SH-SY5Y (cell line): ENCODE results near the gene KLHL35.

ENCODE experiments used
- GATA2 ChIP-seq: IDR thresholded peaks from 2 replicates; pipeline ENCODE4 v1.6.1; 2011; ENCODE audit warnings: mild to moderate bottlenecking, low read depth, low read length
- GATA3 ChIP-seq: IDR thresholded peaks from 2 replicates; pipeline ENCODE4 v1.6.1; 2011; ENCODE audit warnings: low read depth, mild to moderate bottlenecking, low read length, moderate library complexity

KLHL35 gene

DNA sequence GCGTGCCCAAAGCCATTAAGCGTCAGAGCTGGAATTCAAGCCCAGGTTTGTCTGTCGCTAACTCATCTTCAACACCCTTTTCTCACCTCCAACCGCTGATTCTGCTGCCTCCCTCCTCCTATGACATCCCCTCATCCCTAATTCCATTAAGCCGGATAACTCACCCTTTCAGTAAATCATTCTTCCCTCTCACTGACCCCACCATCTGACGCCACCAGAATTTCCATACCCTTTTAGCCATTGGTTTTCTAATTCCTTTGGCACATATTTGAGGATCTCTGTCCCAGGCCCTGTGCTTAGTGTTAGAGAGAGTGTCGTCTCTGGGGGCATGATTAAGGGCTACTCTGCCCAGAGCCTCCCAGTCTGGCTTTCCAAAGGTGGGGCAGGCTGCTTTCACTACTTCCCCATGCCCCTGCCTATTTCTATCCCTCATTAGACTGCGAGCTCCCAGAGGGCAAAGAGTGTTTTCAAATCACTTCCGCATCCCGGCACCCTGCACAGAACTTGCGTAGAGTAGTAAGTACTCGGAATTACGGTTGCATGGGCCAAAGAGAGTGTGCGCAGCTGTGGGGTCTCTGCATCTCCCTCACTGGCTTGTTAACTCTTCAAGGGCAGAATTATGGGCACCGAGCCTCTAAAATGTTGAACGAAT lies 3.9 kb downstream of the KLHL35 start:
- TF ChIP-seq GATA3 (no peak), GATA2 (no peak)

DNA sequence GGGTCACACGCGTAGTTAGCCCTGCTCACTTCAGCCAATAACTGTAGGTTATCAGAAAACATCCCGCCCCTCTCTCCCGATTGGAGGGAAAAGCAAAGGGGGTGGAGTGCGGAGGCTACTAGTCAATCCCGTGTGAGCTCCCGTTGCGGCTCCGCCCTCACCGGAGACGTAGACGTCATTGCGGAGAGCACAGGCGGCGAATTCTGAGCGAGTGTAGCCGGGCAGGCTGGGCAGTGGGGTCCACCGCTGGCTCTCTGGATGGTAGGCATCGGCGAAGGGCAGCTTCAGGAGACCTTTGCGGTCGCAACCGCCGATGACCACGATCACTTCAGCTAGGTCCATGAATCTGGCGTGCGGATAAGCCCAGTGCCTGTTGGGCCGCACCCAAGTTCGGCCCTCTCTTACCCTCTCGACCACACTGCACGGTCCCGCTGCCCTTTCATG lies 4.7 kb downstream of the KLHL35 start:
- no peak for TF ChIP-seq GATA3
- no peak for TF ChIP-seq GATA2

DNA sequence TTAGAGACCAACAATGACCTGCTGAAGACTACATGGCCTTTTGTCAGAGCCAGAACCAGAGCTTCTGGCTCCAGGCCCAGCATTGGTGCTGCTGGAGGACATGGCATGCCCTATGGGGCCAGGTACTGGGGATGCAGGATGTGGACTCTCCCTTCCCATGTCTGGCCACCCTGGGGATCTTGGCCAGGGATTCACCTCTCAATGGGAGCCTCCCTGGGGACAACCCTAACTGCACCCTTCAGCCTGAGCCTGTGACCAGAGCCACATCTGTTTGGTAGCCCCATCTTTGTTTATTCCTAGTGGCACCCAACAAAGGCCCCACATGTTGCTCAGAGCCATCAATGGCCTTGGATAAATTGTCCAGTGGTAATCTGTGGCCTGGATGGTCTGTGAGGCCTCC lies 5.8 kb downstream of the KLHL35 start:
- no peak for TF ChIP-seq GATA2
- TF ChIP-seq GATA3: no peak

DNA sequence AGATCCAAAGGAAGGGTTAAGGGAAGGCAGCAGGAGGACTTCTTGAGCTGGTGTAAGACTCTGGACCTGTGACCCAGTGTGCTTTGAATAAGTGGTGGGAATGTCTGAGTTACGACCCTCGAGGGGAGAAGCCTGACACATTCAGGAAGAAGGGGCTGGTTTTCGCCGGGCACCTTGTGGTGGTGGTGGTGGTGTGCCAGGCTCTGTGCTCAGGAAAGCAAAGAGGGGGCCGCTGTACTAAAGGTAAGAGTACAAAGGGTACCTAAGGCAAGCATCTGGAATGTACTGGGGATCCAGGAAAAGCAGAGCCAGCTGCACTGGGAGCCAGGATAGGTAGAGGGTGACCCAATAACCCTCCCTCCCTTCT lies 6.3 kb downstream of the KLHL35 start:
- no peak for TF ChIP-seq GATA3
- TF ChIP-seq GATA2: no peak

DNA sequence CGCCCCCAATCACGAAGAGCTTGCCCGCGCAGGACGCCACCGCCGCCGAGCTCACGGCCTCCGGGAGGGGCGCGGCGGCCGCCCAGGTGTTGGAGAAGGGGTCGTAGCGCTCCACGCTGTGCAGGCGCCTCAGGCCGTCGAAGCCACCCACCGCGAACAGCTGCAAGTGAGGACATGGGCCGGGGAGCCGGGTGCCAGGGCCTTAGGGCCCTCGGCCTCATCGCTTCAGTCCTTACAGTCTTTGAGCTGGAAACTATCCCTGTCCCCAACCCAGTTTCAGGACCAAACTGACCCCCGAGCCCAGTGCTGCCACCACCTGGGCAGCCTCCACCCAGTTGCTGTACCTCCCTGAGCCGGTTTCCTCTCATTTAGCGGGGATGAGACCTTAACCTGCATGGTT lies 7.6 kb downstream of the KLHL35 start:
- TF ChIP-seq GATA3 (no peak), GATA2 (no peak)

DNA sequence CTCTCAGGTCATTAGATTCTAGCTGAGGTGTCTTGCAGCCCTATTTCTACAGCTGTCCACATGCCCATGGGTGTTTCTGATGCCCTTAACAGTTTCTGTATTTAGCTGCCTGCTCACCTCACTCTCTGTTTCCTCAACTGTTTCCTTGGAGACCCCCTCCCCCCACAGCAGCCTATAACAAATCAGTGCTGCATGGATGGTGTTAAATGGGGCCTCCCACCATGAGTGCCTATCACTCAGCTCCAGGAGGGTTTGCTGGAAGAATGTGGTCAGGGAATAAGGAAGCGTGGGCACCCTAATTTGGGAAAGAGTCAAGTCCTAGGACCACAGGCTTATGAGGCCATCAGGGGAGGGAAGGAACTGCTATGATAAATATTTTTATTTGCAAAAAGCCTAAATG lies 8.6 kb downstream of the KLHL35 start:
- TF ChIP-seq GATA2 (no peak), GATA3 (no peak)

DNA sequence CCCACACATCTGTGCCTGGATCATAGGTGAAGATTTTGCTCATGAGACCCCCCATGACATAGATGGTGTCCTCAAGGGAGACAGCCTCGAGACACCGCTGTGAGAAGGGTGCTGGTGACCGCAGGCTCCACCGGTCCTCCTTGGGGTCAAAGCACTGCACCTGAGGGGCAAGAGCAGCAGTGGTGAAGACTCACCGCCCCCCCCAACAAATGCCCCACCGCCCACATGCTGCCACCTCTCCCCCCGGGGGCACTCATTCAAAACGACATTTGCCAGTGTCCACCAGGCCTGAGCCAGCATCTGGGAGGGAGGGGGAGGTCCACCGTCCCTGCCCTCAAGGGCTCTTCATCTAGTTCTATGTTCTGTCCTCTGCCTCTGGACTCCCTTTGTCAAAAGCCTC lies 9.3 kb downstream of the KLHL35 start:
- TF ChIP-seq GATA3: no peak
- TF ChIP-seq GATA2: no peak

DNA sequence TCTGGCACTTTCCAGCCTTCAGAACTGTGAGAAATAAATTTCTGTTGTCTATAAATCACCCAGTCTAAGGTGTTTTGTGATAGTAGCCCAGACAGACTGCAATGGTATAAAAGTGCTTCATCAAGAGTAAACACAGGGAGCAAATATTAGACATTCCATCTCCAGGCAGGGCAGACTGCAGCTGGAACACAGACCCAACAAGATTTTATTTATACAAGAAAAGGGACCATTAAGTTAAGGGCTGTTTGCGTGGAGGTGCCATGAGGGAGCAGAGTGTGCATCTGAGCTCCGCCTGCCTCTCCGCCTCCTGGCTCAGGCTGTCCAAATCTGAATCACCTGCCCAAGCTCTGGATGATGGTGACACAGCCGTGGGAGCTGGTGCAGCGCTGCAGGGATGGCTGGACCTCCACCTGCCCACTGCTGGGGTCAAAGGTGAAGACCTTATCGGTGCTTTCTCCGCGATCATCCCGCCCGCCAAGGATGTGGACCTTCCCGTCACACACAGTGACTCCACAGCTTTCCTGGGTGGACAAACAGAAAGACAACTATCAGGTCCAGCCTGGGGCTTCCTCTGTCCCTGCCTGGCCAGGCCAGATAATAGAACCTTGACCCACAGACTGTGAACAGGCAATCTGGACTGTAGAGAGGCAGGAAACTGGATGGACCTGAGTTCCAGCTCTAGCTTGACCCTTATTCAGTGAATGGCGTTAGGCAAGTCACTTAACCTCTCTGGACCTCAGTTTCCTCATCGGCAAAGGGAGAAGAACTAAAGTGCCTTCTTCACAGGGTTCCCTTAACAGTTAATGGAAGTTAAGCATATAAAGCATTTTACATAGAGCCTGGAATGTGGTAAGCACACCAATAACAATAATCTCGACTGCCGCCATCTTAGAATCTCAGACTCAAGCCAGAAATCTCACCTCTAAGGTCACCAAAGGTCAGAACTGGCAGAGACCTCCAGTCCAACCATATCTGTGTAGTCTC lies 10.5 kb downstream of the KLHL35 start:
- TF ChIP-seq GATA3 (no peak), GATA2 (no peak)

DNA sequence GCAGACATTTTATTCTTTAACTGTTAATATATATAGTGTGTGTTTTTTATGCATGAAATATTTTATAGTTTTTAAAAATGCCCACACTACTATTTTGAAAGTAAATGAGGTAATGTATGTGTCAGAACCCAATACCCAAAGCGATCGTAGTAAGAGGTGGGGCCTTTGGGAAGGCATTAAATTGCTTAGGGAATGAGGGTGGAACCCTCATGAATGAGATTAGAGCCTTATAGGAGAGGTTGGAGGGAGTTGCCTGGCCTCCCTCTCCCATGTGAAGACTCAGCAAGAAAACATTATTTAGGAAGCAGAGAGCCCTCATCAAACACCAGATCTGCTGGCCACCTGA lies 11.1 kb downstream of the KLHL35 start:
- TF ChIP-seq GATA3: no peak
- no peak for TF ChIP-seq GATA2

DNA sequence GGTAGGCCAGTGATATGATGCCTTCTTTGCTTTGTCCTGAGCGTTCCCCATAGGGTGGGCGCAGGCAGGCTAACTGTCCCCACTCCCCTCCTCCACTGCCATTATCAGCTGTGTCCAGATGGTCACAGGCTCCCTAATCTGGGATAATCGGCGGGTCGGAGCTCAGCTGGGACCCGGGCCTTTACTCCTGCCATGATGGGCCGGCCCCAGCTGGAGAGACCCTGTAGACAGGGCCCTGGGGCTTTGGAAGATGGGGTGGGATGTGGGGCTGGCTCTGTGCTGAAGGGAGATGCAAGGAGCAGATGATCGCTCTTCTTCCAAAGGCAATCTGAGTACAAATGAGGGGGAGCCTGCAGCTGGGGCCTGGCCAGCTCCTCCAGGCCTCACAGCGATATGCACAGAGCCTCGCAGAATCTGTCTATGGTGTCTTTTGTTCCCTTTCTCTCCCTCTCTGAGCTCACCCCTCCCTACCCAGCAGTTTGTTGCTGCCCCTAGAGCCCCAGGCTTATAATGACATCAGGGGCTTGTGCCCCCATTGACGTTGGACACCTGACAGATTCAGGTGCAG lies 11.9 kb downstream of the KLHL35 start:
- TF ChIP-seq GATA3: no peak
- TF ChIP-seq GATA2: peak; percentile 26; the same call in 1 of the 2 replicates

DNA sequence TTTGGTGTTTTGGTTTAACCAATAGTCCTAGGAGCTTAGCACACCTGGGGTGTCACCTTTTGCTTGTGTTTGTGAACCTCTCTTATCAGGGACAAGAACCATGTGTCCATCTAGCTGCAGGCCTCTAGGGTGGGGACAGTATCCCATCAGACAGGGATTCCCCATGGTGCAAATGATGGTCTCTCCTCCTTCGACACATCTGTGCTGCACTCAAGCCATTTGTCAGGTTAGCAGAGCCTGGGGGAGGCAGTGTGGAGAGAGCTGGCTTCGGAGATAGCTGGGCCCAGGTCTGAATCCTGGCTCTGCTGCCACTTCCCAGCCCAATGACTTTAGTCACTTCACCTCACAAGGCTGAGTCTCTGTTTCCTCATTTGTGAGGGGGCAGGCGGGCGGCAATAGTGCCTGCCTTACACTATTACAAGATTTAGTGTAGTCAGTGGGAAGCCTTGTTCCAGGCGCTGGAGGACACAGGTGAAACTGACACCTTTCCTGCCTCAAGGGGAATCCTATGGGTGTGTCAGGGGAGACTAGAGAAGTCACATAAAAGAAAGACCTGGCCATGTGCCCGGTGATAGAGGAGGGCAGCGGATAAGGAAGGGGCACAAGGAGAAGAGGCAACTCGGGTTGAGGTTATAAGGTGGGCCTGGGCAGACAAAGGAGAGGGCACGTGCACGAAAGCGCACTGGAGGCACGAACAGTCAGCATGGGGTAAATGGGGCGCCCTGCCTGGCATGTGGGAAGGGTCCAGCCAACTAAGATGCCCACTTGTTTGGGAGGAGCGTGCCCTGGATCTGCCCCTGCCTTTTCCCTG lies 12.6 kb downstream of the KLHL35 start:
- TF ChIP-seq GATA3: no peak
- no peak for TF ChIP-seq GATA2

DNA sequence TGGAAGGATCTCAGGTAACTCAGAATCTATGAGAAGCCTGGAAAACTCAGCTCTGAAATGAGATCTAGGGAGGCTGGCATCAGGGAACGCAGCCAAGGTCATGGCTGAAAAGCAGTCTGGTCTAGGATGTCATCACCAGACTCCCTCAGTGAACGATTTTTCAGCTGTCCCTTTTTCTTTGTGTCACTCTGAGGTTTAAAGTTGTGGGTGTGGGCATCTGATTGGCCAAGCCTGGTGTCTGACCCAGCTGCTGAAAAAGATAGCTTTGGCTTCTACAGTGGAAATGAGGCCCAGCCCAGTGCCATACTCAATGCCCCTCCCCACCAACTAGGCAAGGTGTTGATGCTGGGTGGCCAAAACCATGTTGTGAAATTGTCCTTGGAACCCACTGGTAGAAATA lies 19.1 kb downstream of the KLHL35 start:
- no peak for TF ChIP-seq GATA2
- no peak for TF ChIP-seq GATA3

DNA sequence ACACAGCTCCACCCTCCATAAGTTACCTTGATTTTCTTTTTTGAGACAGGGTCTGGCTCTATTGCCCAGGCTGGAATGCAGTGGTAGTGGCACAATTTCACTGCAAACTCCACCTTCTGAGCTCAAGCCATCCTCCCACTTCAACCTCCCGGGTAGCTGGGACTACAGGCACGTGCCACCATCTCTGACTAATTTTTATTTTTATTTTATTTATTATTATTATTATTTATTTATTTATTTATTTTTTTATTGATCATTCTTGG lies 24.1 kb downstream of the KLHL35 start:
- TF ChIP-seq GATA2 (no peak), GATA3 (no peak)

DNA sequence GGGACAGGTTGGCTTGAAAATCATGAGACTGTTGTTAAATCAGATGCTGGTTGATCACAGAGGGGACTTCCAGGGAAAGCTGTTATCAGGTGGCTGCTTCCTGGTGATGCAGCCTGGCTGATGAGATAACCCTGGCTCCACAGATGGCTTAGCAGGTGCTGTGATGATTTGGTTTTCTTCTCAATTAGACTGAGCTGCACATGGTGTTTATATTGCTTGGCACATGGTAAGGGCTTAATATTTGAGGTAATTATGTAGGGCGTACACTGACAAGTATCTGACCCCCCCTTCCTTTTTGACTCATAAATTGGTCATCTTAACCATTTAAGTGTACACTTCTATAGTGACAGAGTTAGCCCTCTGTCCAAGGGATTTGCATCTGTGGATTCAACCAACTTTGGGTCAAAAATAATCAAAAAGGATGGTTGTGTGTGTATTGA lies 26.6 kb downstream of the KLHL35 start:
- TF ChIP-seq GATA3 (no peak), GATA2 (peak; percentile 87)

DNA sequence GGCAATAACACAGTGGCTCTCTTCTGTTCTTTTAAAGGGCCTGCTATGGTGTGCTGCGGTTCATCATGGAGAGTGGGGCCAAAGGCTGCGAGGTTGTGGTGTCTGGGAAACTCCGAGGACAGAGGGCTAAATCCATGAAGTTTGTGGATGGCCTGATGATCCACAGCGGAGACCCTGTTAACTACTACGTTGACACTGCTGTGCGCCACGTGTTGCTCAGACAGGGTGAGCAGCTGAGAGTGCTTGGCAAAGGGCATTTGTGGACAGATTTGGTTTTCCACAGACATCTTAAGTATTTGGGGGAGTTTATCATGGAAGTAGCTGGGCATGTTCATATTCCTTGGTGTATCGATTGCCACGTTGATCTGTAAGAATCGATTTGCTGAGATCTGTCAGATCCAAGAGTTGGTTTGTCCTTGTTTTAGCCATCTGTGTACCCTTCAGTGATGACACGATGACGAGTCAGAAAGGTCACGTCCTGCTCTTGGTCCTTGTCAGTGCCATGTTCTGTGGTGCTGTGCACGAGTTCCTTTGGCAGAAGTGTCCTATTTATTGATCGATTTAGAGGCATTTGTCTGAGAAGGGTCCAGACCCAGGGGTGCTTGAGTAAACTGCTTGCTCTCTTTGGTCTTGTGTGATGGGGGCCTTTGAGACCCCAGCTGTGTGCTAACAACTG lies 28.9 kb downstream of the KLHL35 start:
- TF ChIP-seq GATA2 (no peak), GATA3 (no peak)
